GM19324 (cell line): ENCODE results near the gene PPM1N.

Experiments used
- ATAC-seq: cut with Tn5 transposase; IDR thresholded peaks from one replicate; pipeline ENCODE4 v1.9.1; 2021; ENCODE audit warnings: mild to moderate bottlenecking, moderate library complexity; ENCODE audit not compliant: unreplicated experiment, low FRiP score

Gene PPM1N

GRCh38 chr19:45498411-45499195 is at the start of gene PPM1N:
TSS of gene PPM1N (plus strand) at chr19:45498443. CDS start at chr19:45498473, 30 bp downstream.
- ATAC-seq: no peak

GRCh38 chr19:45448887-45449299 is 49.4 kb upstream of the PPM1N start:
- ATAC-seq: no peak

- ATAC-seq: peak; percentile 12
These were observed 48.3 kb upstream of the PPM1N start for GRCh38 chr19:45450012-45450333.

GRCh38 chr19:45451131-45451849 is 47.0 kb upstream of the PPM1N start:
- ATAC-seq: peak; percentile 19

GRCh38 chr19:45451850-45452387 is 46.3 kb upstream of the PPM1N start:
- ATAC-seq: no peak

- ATAC-seq: no peak
These were observed 42.3 kb upstream of the PPM1N start for GRCh38 chr19:45455707-45456499.

GRCh38 chr19:45456500-45456815 is 41.8 kb upstream of the PPM1N start:
- no peak for ATAC-seq

- ATAC-seq: no peak
These were observed 40.5 kb upstream of the PPM1N start for GRCh38 chr19:45457776-45458175.

- ATAC-seq: no peak
These were observed 37.4 kb upstream of the PPM1N start for GRCh38 chr19:45460807-45461347.

- no peak for ATAC-seq
These were observed 36.1 kb upstream of the PPM1N start for GRCh38 chr19:45462174-45462573.

GRCh38 chr19:45463241-45463640 is 35.0 kb upstream of the PPM1N start:
- ATAC-seq: no peak

GRCh38 chr19:45464274-45464673 is 34.0 kb upstream of the PPM1N start:
- ATAC-seq: no peak

GRCh38 chr19:45464852-45465441 is 33.3 kb upstream of the PPM1N start:
- ATAC-seq: no peak

GRCh38 chr19:45467115-45467455 is 31.2 kb upstream of the PPM1N start:
- ATAC-seq: no peak

GRCh38 chr19:45467456-45468158 is 30.6 kb upstream of the PPM1N start, which contains the start of gene FOSB:
TSS of gene FOSB (plus strand) at chr19:45467996. CDS start at chr19:45468587, 591 bp downstream.
- ATAC-seq: peak; percentile 44

- peak; percentile 7 for ATAC-seq
These were observed 30.0 kb upstream of the PPM1N start for GRCh38 chr19:45468159-45468651.

GRCh38 chr19:45468803-45469131 is 29.5 kb upstream of the PPM1N start:
- ATAC-seq: no peak

- peak; percentile 62 for ATAC-seq
These were observed 28.9 kb upstream of the PPM1N start for GRCh38 chr19:45469132-45469944.
